ENCODE measurements around the gene NACC2. TPM values are rescaled to one million over a fixed set of nuclear protein-coding genes. Genes with fewer than 3 reads are reported as not detected.

The NACC2 gene
- total RNA-seq, 1 donor from 2014 or later, result 4.5 TPM

GRCh38 chr9:136117291-136117915, 22.3 kb upstream of the NACC2 start:
- H3K27me3 Mint-ChIP-seq (ENCODE audit: insufficient read depth, low read depth), result peaks cover 3% of the 10 kb centered on the region
- peaks cover 2% of the 10 kb centered on the region for H3K36me3 Mint-ChIP-seq
- peaks cover 22% of the 10 kb centered on the region for H3F3A ChIP-seq (ENCODE audit: low read depth)
- peaks cover 7% of the 10 kb centered on the region for H4K20me1 ChIP-seq (ENCODE audit: low read depth)
- TF ChIP-seq EZH2 (IDR thresholded peaks at IDR 0.05), result no peak
- no peak for TF ChIP-seq CTCF (IDR thresholded peaks at IDR 0.05)
- no peak for TF ChIP-seq EZH2phosphoT487 (IDR thresholded peaks at IDR 0.05)
- H3K4me2 ChIP-seq, result peak overlapping the region; percentile 92
- peaks cover 3% of the 10 kb centered on the region for H3K27me3 ChIP-seq
- H3K4me3 Mint-ChIP-seq, result peak overlapping the region; percentile 89
- H3K9me3 Mint-ChIP-seq, result no peaks in the 10 kb centered on the region
- no peak overlapping the region for H2AFZ ChIP-seq (replicated peaks)
- H3K4me1 Mint-ChIP-seq, result peaks cover 3% of the 10 kb centered on the region
- no peak overlapping the region for H3K27ac ChIP-seq
- H3K79me2 ChIP-seq (ENCODE audit: low read depth), result peaks cover 20% of the 10 kb centered on the region
- no peak overlapping the region for H3K27ac Mint-ChIP-seq
- peak overlapping the region; percentile 58 for H3K9ac ChIP-seq
- H3K4me3 ChIP-seq, result peak overlapping the region; percentile 89
- H3K9me3 ChIP-seq (ENCODE audit: low read depth), result no peaks in the 10 kb centered on the region
- DNase-seq (ENCODE audit: low spot score), result no peak
- H3K4me1 ChIP-seq, result peaks cover 7% of the 10 kb centered on the region
- H3K36me3 ChIP-seq, result no peaks in the 10 kb centered on the region

- H2AFZ ChIP-seq (replicated peaks), result no peak overlapping the region
- Mint-ChIP-seq H3K4me1 (peaks cover 2% of the 10 kb centered on the region), H3K36me3 (peaks cover 2% of the 10 kb centered on the region), H3K4me3 (peak overlapping the region; percentile 18), H3K27ac (no peak overlapping the region), H3K27me3 (ENCODE audit: insufficient read depth, low read depth) (peaks cover 3% of the 10 kb centered on the region), H3K9me3 (no peaks in the 10 kb centered on the region)
- no peaks in the 10 kb centered on the region for H3K9me3 ChIP-seq (ENCODE audit: low read depth)
- no peaks in the 10 kb centered on the region for H3K27me3 ChIP-seq
- TF ChIP-seq CTCF (IDR thresholded peaks at IDR 0.05), result no peak
- H4K20me1 ChIP-seq (ENCODE audit: low read depth), result peaks cover 7% of the 10 kb centered on the region
- no peak overlapping the region for H3K9ac ChIP-seq
- H3K36me3 ChIP-seq, result no peaks in the 10 kb centered on the region
- no peak overlapping the region for H3K4me3 ChIP-seq
- DNase-seq (ENCODE audit: low spot score), result no peak
- peaks cover 7% of the 10 kb centered on the region for H3K4me1 ChIP-seq
- peaks cover 30% of the 10 kb centered on the region for H3F3A ChIP-seq (ENCODE audit: low read depth)
- H3K27ac ChIP-seq, result no peak overlapping the region
- H3K4me2 ChIP-seq, result no peak overlapping the region
- peaks cover 20% of the 10 kb centered on the region for H3K79me2 ChIP-seq (ENCODE audit: low read depth)
These were observed 21.4 kb upstream of the NACC2 start for GRCh38 chr9:136116360-136117098.

GRCh38 chr9:136115641-136116359, 20.7 kb upstream of the NACC2 start:
- Histone ChIP-seq H3K27ac (no peak overlapping the region), H3K4me3 (no peak overlapping the region), H3K9ac (no peak overlapping the region), H3K4me2 (no peak overlapping the region), H3K27me3 (no peaks in the 10 kb centered on the region), H3K9me3 (ENCODE audit: low read depth) (no peaks in the 10 kb centered on the region), H3K4me1 (peaks cover 11% of the 10 kb centered on the region), H2AFZ (replicated peaks) (no peak overlapping the region), H3F3A (ENCODE audit: low read depth) (peaks cover 33% of the 10 kb centered on the region), H3K36me3 (no peaks in the 10 kb centered on the region), H3K79me2 (ENCODE audit: low read depth) (peaks cover 20% of the 10 kb centered on the region), H4K20me1 (ENCODE audit: low read depth) (peaks cover 7% of the 10 kb centered on the region)
- peaks cover 6% of the 10 kb centered on the region for H3K4me1 Mint-ChIP-seq
- peaks cover 2% of the 10 kb centered on the region for H3K36me3 Mint-ChIP-seq
- H3K4me3 Mint-ChIP-seq, result no peak overlapping the region
- H3K27me3 Mint-ChIP-seq (ENCODE audit: insufficient read depth, low read depth), result no peaks in the 10 kb centered on the region
- no peaks in the 10 kb centered on the region for H3K9me3 Mint-ChIP-seq
- no peak for TF ChIP-seq CTCF (IDR thresholded peaks at IDR 0.05)
- TF ChIP-seq EZH2 (IDR thresholded peaks at IDR 0.05), result no peak
- TF ChIP-seq EZH2phosphoT487 (IDR thresholded peaks at IDR 0.05), result no peak
- H3K27ac Mint-ChIP-seq, result no peak overlapping the region
- DNase-seq (ENCODE audit: low spot score), result no peak

Data from neural progenitor cell (in vitro differentiated cells).